ENCODE results near the gene CHMP5. TPM values are rescaled to one million over a fixed set of nuclear protein-coding genes. Genes with fewer than 3 reads are reported as not detected.

The CHMP5 gene
- total and polyA plus RNA-seq, 2 donors (not counting 1 experiment from before 2014, with no cell fraction given): 108 to 124 TPM

DNA sequence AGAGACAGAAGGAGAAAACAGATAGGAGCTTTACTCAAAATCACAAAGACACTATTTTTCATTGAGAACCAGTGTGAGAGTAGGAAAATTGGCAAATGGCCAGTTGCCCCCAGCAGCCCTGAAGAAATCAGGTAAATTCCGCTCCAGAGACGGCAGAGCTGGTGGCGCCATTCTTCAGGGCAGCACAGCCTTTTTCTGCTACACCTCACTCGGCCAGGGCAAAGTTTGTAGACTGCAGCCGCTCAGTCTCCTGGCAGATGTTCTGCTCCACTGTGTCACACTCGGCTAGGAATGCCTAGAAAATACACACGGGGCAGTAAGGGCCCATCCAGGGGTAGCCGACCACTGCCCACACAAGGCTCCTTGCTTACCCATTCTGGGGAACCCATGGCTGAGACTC lies 9.8 kb upstream of the CHMP5 start:
- H3K36me3 ChIP-seq (ENCODE audit: control insufficient read depth, insufficient read depth, low read length): peaks cover 20% of the 10 kb centered on the region

DNA sequence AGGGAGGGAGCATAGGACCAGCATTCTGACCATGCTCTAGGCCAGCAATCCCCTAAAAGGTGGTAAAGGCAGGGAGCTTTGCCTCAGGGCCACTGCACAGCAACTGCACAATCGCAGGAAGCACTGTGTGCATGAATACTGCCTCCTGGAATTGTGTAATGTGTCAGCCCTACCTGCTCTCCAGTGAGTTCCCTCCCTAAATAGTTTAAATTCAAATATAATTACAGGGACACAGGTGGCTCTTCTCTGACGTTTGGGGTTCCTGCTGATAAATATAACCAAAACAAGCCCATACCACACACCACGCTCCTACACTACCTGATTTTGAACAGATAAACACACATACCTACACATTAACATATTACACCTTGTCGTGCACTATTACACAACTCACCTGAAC lies 9.4 kb upstream of the CHMP5 start:
- Histone ChIP-seq H4K20me1 (ENCODE audit: control insufficient read depth, extremely low read depth, insufficient read depth, low read length) (no peaks in the 10 kb centered on the region), H3K9ac (ENCODE audit: insufficient read depth, low read length) (no peak overlapping the region), H3K9me3 (ENCODE audit: control insufficient read depth, insufficient read depth, low read depth, low read length) (no peaks in the 10 kb centered on the region), H3K4me1 (ENCODE audit: control insufficient read depth, extremely low read depth, insufficient read depth, low read length) (no peaks in the 10 kb centered on the region), H2AFZ (ENCODE audit: low read length) (no peak overlapping the region), H3K4me3 (replicated peaks in 1 of 4; ENCODE audit: control extremely low read depth in 1 of 4, insufficient read depth in 1 of 4, low read depth in 3 of 4, low read length in 4 of 4) (no peak overlapping the region), H3K4me2 (ENCODE audit: extremely low read depth, insufficient read depth, low read length) (no peak overlapping the region), H3K27ac (ENCODE audit: insufficient read depth, low read length) (no peak overlapping the region), H3K27me3 (ENCODE audit: control insufficient read depth, insufficient read depth, low read length) (no peaks in the 10 kb centered on the region), H3K36me3 (ENCODE audit: control insufficient read depth, insufficient read depth, low read length) (peaks cover 20% of the 10 kb centered on the region), H3K79me2 (ENCODE audit: control insufficient read depth, insufficient read depth, low read length) (no peaks in the 10 kb centered on the region)
- no peak for DNase-seq (ENCODE audit: low read depth in 2 of 2)
- TF ChIP-seq, protein P1, sequence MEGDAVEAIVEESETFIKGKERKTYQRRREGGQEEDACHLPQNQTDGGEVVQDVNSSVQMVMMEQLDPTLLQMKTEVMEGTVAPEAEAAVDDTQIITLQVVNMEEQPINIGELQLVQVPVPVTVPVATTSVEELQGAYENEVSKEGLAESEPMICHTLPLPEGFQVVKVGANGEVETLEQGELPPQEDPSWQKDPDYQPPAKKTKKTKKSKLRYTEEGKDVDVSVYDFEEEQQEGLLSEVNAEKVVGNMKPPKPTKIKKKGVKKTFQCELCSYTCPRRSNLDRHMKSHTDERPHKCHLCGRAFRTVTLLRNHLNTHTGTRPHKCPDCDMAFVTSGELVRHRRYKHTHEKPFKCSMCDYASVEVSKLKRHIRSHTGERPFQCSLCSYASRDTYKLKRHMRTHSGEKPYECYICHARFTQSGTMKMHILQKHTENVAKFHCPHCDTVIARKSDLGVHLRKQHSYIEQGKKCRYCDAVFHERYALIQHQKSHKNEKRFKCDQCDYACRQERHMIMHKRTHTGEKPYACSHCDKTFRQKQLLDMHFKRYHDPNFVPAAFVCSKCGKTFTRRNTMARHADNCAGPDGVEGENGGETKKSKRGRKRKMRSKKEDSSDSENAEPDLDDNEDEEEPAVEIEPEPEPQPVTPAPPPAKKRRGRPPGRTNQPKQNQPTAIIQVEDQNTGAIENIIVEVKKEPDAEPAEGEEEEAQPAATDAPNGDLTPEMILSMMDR (conservative IDR thresholded peaks at IDR 0.05 in 1 of 2, IDR thresholded peaks at IDR 0.05 in 1 of 2; ENCODE audit: low read depth in 1 of 2, low read length in 2 of 2): no peak
- TF ChIP-seq EZH2 (IDR thresholded peaks at IDR 0.05; ENCODE audit: low read length, missing control alignments): no peak

More for the DNA sequence above, 9.8 kb upstream of the CHMP5 start:
- no peak overlapping the region for H3K4me2 ChIP-seq (ENCODE audit: extremely low read depth, insufficient read depth, low read length)
- H4K20me1 ChIP-seq (ENCODE audit: control insufficient read depth, extremely low read depth, insufficient read depth, low read length): no peaks in the 10 kb centered on the region
- H3K4me1 ChIP-seq (ENCODE audit: control insufficient read depth, extremely low read depth, insufficient read depth, low read length): no peaks in the 10 kb centered on the region
- H3K27ac ChIP-seq (ENCODE audit: insufficient read depth, low read length): no peak overlapping the region
- no peak overlapping the region for H3K4me3 ChIP-seq (replicated peaks in 1 of 4; ENCODE audit: control extremely low read depth in 1 of 4, insufficient read depth in 1 of 4, low read depth in 3 of 4, low read length in 4 of 4)
- DNase-seq (ENCODE audit: low read depth in 2 of 2): no peak
- no peaks in the 10 kb centered on the region for H3K79me2 ChIP-seq (ENCODE audit: control insufficient read depth, insufficient read depth, low read length)
- no peak overlapping the region for H2AFZ ChIP-seq (ENCODE audit: low read length)
- H3K9ac ChIP-seq (ENCODE audit: insufficient read depth, low read length): no peak overlapping the region
- no peak for TF ChIP-seq EZH2 (IDR thresholded peaks at IDR 0.05; ENCODE audit: low read length, missing control alignments)
- TF ChIP-seq, protein P1 (conservative IDR thresholded peaks at IDR 0.05 in 1 of 2, IDR thresholded peaks at IDR 0.05 in 1 of 2; ENCODE audit: low read depth in 1 of 2, low read length in 2 of 2): no peak
- no peaks in the 10 kb centered on the region for H3K9me3 ChIP-seq (ENCODE audit: control insufficient read depth, insufficient read depth, low read depth, low read length)
- no peaks in the 10 kb centered on the region for H3K27me3 ChIP-seq (ENCODE audit: control insufficient read depth, insufficient read depth, low read length)

DNA sequence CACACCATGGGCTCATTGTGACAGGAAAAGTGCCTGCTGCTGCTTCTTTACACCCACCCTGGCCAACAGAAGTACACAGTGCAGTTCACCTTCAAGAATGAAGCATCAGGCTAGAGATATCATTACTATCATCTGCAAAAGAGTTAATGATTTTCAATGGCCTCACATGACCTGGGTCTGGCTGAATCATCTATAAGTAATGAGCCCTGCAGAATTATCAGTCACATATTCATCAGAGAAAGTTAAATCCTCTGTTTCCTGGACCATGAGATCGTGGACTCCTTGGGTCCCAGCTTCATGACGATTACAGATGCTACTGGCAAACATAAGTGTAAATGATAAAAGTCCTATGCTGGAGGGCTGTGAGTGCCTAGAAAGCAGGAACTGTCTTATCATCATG lies 8.6 kb upstream of the CHMP5 start:
- Histone ChIP-seq H3K79me2 (ENCODE audit: control insufficient read depth, insufficient read depth, low read length) (no peaks in the 10 kb centered on the region), H3K4me3 (replicated peaks in 1 of 4; ENCODE audit: control extremely low read depth in 1 of 4, insufficient read depth in 1 of 4, low read depth in 3 of 4, low read length in 4 of 4) (no peak overlapping the region), H3K4me2 (ENCODE audit: extremely low read depth, insufficient read depth, low read length) (no peak overlapping the region), H3K4me1 (ENCODE audit: control insufficient read depth, extremely low read depth, insufficient read depth, low read length) (no peaks in the 10 kb centered on the region), H3K9ac (ENCODE audit: insufficient read depth, low read length) (no peak overlapping the region), H2AFZ (ENCODE audit: low read length) (no peak overlapping the region), H3K27me3 (ENCODE audit: control insufficient read depth, insufficient read depth, low read length) (no peaks in the 10 kb centered on the region), H3K9me3 (ENCODE audit: control insufficient read depth, insufficient read depth, low read depth, low read length) (no peaks in the 10 kb centered on the region), H3K36me3 (ENCODE audit: control insufficient read depth, insufficient read depth, low read length) (peaks cover 20% of the 10 kb centered on the region), H4K20me1 (ENCODE audit: control insufficient read depth, extremely low read depth, insufficient read depth, low read length) (no peaks in the 10 kb centered on the region), H3K27ac (ENCODE audit: insufficient read depth, low read length) (no peak overlapping the region)
- TF ChIP-seq, protein P1 (conservative IDR thresholded peaks at IDR 0.05 in 1 of 2, IDR thresholded peaks at IDR 0.05 in 1 of 2; ENCODE audit: low read depth in 1 of 2, low read length in 2 of 2): no peak
- no peak for TF ChIP-seq EZH2 (IDR thresholded peaks at IDR 0.05; ENCODE audit: low read length, missing control alignments)
- DNase-seq (ENCODE audit: low read depth in 2 of 2): no peak
